Smooth muscle cell (in vitro differentiated cells): ENCODE data around the gene F7. TPM values are rescaled to one million over a fixed set of nuclear protein-coding genes. Genes with fewer than 3 reads are reported as not detected.

Source experiments
- DNase-seq: peaks from one replicate; lab custom pipeline; 2025; ENCODE audit not compliant: unreplicated experiment; lab: John Stamatoyannopoulos, UW
- H2AFZ ChIP-seq: fragments of 200-600 bp; sonication (generic); 2 replicates; pipeline ENCODE4 v1.6.0; 2016; ENCODE audit warnings: antibody characterized with exemption, low read depth, mild to moderate bottlenecking
- H3F3A ChIP-seq: fragments of 200-600 bp; sonication (generic); 2 replicates; pipeline ENCODE4 v1.6.0; 2017; ENCODE audit warnings: antibody characterized with exemption, low read depth
- H3K27ac ChIP-seq: fragments of 200-600 bp; sonication (generic); 2 replicates; pipeline ENCODE4 v1.5.1; 2016; ENCODE audit warnings: low read depth, mild to moderate bottlenecking
- H3K27me3 ChIP-seq: fragments of 200-600 bp; sonication (generic); 2 replicates; pipeline ENCODE4 v1.6.1; 2016; ENCODE audit warnings: low read depth, mild to moderate bottlenecking
- H3K36me3 ChIP-seq: fragments of 200-600 bp; sonication (generic); 2 replicates; pipeline ENCODE4 v1.5.1; 2016; ENCODE audit warnings: low read depth
- H3K4me1 ChIP-seq: fragments of 200-600 bp; sonication (generic); 2 replicates; pipeline ENCODE4 v1.5.1; 2016; ENCODE audit warnings: low read depth
- H3K4me2 ChIP-seq: fragments of 200-600 bp; sonication (generic); 2 replicates; pipeline ENCODE4 v1.6.0; 2016; ENCODE audit warnings: mild to moderate bottlenecking
- H3K4me3 ChIP-seq: fragments of 200-600 bp; sonication (generic); 2 replicates; pipeline ENCODE4 v1.5.1; 2016; ENCODE audit warnings: mild to moderate bottlenecking
- H3K79me2 ChIP-seq: fragments of 200-600 bp; sonication (generic); 2 replicates; pipeline ENCODE4 v1.6.0; 2016; ENCODE audit warnings: low read depth, mild to moderate bottlenecking
- H3K9ac ChIP-seq: fragments of 200-600 bp; sonication (generic); 2 replicates; pipeline ENCODE4 v1.6.0; 2016; ENCODE audit warnings: low read depth
- H3K9me3 ChIP-seq: fragments of 200-600 bp; sonication (generic); replicated peaks from 2 replicates; pipeline ENCODE4 v1.5.1; 2016; ENCODE audit warnings: low read depth
- H4K20me1 ChIP-seq: fragments of 200-600 bp; sonication (generic); 2 replicates; pipeline ENCODE4 v1.6.0; 2016; ENCODE audit warnings: low read depth
- CTCF ChIP-seq: fragments of 200-600 bp; sonication (generic); IDR thresholded peaks from 2 replicates; pipeline ENCODE4 v1.5.1; 2017; ENCODE audit warnings: borderline replicate concordance, mild to moderate bottlenecking, antibody characterized with exemption; ENCODE audit not compliant: insufficient read depth, poor library complexity, severe bottlenecking
- WGBS: methylation state at CpG from one replicate; pipeline ENCODE4 v1.1.7; 2016; ENCODE audit warnings: low lambda C conversion rate; 5-methylcytosine and 5-hydroxymethylcytosine counted together
- polyA plus RNA-seq: library from polyadenylated mRNA; unstranded; fragments of >200 nt; fragmentation: Nextera tagmentation; extraction: Ambion mirVana; gene quantifications from 2 replicates; pipeline ENCODE4 v1.2.1, GENCODE V29; 2016
- total RNA-seq: library from RNA; depleted of rRNA; stranded (reverse); fragments of >200 nt; gene quantifications from 2 replicates; pipeline ENCODE4 v1.2.3, GENCODE V29; 2014

The F7 gene
- total and polyA plus RNA-seq, 2 experiments from 2014 or later = 0.63 to 1.7 TPM

GRCh38 chr13:113145911-113146598 lies 40.5 kb downstream of the F7 start:
- Histone ChIP-seq H3K27ac (no peak overlapping the region), H3K79me2 (no peaks in the 10 kb centered on the region)
- 93% methylated on average over 14 of the region's 15 CpGs for WGBS

GRCh38 chr13:113146750-113147149 lies 41.2 kb downstream of the F7 start:
- H3K27ac ChIP-seq = no peak overlapping the region
- H3K4me3 ChIP-seq = no peak overlapping the region
- TF ChIP-seq CTCF = no peak
- WGBS = 90% methylated on average over 9 of the region's 9 CpGs
- no peaks in the 10 kb centered on the region for H4K20me1 ChIP-seq
- H3K36me3 ChIP-seq = no peaks in the 10 kb centered on the region
- no peak overlapping the region for H3K4me2 ChIP-seq
- H3K9ac ChIP-seq = no peak overlapping the region
- H3K9me3 ChIP-seq = no peaks in the 10 kb centered on the region
- DNase-seq = no peak
- H3K4me1 ChIP-seq = no peaks in the 10 kb centered on the region
- no peaks in the 10 kb centered on the region for H3K27me3 ChIP-seq
- no peaks in the 10 kb centered on the region for H3F3A ChIP-seq
- H3K79me2 ChIP-seq = no peaks in the 10 kb centered on the region
- H2AFZ ChIP-seq = no peak overlapping the region

More at GRCh38 chr13:113145911-113146598, 40.5 kb downstream of the F7 start:
- Histone ChIP-seq H3K27me3 (no peaks in the 10 kb centered on the region), H4K20me1 (no peaks in the 10 kb centered on the region), H2AFZ (no peak overlapping the region), H3F3A (no peaks in the 10 kb centered on the region), H3K9me3 (no peaks in the 10 kb centered on the region), H3K9ac (no peak overlapping the region), H3K4me2 (no peak overlapping the region), H3K4me1 (no peaks in the 10 kb centered on the region), H3K4me3 (no peak overlapping the region), H3K36me3 (no peaks in the 10 kb centered on the region)
- DNase-seq = no peak
- no peak for TF ChIP-seq CTCF

- no peaks in the 10 kb centered on the region for H3K79me2 ChIP-seq
- H3K27me3 ChIP-seq = no peaks in the 10 kb centered on the region
- H3K4me2 ChIP-seq = no peak overlapping the region
- no peak for DNase-seq
- no peaks in the 10 kb centered on the region for H4K20me1 ChIP-seq
- no peaks in the 10 kb centered on the region for H3F3A ChIP-seq
- no peak overlapping the region for H3K27ac ChIP-seq
- no peaks in the 10 kb centered on the region for H3K36me3 ChIP-seq
- H3K9ac ChIP-seq = no peak overlapping the region
- no peak for TF ChIP-seq CTCF
- no peak overlapping the region for H2AFZ ChIP-seq
- H3K4me3 ChIP-seq = no peak overlapping the region
- WGBS = 83% methylated on average over 8 of the region's 8 CpGs
- no peaks in the 10 kb centered on the region for H3K4me1 ChIP-seq
- no peaks in the 10 kb centered on the region for H3K9me3 ChIP-seq
Observed at GRCh38 chr13:113147206-113147605, 41.6 kb downstream of the F7 start.

GRCh38 chr13:113148407-113148806 lies 42.8 kb downstream of the F7 start:
- H3K27me3 ChIP-seq = no peaks in the 10 kb centered on the region
- no peak for DNase-seq
- no peak for TF ChIP-seq CTCF

More at GRCh38 chr13:113148407-113148806, 42.8 kb downstream of the F7 start:
- Histone ChIP-seq H3K79me2 (no peaks in the 10 kb centered on the region), H3K4me1 (peaks cover 5% of the 10 kb centered on the region), H3K9me3 (no peaks in the 10 kb centered on the region), H3K27ac (no peak overlapping the region), H2AFZ (no peak overlapping the region), H3K36me3 (no peaks in the 10 kb centered on the region), H3K9ac (no peak overlapping the region), H3K4me2 (no peak overlapping the region), H3K4me3 (no peak overlapping the region), H4K20me1 (no peaks in the 10 kb centered on the region), H3F3A (peaks cover 2% of the 10 kb centered on the region)
- 95% methylated on average over 13 of the region's 13 CpGs for WGBS
